DMS153 treated with DMSO at 0.1 percent for 48 hours (cell line): ENCODE data around the gene TSSC4.

Experiments
- DNase-seq: peaks from one replicate; lab custom pipeline; 2025; ENCODE audit not compliant: unreplicated experiment; lab: John Stamatoyannopoulos, UW

TSSC4 gene

DNA sequence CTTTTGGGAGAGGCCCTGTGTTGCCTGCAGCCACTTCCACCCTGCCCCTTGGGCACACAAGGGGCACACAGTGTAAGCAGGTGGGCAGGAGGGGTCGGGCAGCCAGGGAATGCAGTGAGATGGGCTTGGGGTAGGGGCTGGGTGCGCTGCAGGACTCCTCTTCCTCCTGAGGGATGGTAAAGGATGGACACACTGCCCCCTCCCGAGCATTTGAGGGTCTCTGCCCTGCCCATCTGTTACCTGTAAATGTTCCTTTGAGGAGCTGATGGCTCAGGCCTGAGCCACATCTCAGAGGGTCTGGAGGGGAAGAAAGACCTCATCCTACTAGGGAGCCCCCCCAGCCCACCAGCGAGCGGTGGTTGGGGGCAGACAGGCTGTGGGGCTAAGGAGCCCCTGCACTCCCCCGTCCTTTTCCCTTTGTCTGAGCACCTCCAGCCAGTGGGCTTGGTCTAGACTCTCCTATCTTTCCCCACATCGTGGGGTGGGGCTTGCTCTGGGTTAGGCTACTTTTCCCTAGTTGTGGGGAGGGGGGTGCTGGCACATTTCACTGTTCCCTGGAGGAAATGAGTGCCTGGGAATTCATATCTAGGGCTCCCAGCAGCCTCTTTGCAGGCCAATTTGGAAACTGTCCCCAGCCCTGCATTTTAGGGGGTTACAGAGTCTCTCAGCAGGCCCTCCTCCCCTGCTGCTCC, 1.7 kb upstream of the TSSC4 start:
- no peak for DNase-seq

DNA sequence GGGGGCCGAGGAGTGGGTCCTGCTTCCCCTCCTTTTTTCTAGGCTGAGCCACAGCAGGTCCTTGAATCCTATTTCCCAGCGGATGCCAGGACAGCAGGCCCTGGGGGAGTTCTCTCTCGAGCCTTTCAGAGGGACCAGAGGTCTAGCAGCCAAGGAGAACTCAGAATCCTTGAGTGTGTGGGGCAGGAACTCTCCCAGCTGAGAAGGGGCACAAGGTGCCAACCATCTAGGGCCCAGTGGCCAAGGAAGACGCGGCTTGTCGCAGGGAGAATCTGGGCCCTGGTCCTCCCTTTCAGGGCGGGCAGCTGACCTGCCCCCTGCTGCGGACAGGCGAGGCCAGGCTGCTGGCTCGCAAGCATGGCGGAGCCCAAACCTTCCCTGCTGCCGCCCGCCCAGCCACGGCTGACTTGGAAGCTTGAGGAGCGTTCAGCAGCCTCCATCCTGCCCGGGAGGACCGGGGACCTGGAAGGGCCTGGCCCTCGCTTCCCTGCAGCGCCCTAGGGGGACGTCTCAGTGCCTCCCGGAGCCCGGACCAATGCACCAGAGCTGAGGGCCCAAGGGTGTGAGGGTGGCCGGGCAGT, 972 bp upstream of the TSSC4 start:
- no peak for DNase-seq

DNA sequence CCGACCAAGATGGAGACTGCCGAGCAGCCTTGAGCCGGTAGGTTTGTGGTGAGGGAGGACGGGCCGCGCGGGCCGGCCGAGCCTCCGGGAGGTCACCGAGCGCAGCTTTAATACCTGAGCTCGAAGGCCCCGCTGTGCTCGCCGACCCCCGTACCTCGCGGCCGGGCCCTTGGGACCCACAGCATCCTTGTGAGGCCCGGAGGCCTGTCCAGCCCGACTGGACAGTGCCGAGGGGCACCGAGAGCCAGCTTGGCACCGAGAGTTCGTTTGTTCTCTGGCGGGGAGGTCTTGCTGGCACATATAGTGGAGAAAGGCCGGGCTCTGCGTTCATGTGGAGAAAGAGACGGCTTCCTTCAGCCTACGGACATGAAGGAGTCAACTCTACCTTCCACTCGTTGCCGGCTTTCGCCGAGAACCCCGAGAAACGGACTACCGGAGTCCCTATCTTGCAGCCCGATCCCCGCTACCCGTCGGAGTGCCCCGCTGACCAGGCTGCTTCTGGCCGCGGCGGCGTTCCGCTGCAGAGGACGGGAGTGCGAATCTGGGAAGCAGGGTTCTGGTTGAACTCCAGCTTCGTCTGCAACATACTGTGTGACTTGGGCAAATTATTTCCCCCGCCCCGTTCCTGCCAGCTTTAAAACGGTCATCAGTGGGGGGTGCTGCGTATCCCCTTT, 349 bp downstream of the TSSC4 start:
- DNase-seq = no peak

- DNase-seq = no peak
These were observed 960 bp downstream of the TSSC4 start for GRCh38 chr11:2401436-2401984.

GRCh38 chr11:2402106-2402505, 1.6 kb downstream of the TSSC4 start:
- no peak for DNase-seq

- no peak for DNase-seq
These were observed 2.5 kb downstream of the TSSC4 start for GRCh38 chr11:2402890-2403645.

DNA sequence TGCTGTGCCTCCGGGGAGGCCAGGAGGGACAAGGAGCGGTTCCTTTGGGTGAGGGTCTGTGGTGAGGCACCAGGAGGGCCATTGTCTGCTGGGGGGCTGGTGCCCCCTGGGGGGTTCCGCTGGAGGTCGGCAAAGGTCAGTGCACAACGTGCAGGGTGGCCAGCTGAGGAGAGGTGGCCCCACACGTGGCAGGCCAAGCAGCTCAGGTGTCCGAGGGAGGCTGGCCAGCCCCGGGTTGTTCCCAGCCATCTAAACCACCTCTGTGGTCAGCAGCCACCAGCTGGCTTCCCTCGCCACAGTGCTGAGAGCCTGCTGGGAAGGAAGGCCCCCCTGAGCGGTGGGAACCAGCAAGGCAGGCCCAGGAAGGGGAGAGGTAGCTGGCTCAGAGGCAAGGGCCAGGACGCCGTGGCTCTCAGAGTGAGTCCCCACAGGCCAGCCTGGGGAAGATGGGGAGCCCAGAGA, 4.2 kb downstream of the TSSC4 start:
- no peak for DNase-seq

GRCh38 chr11:2406451-2406850, 5.9 kb downstream of the TSSC4 start:
- no peak for DNase-seq

DNA sequence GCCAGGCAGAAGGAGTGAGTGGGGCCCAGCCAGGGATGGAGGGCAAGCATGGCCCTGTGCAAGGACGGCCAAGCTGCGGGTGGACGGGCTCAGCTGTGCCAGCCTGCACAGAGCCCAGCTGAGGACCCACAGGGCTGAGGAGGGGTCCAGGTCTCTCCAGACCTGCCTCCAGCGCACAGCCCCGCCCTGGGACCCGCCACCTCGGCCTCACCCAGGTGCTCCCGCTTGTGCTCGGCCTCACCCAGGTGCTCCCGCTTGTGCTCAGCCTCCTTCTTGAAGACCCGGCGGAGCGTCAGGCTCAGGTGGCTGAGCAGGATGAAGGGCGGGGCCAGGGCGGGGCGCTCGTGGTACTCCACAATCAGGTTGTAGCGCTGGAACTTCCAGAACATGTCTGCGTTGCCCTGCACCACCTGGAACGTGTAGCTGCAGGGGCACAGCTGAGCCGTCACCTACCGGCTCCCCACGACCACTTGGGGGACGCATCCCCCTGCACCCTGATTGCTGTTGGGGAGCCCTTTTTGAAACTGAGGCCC, 6.4 kb downstream of the TSSC4 start:
- DNase-seq = no peak

DNA sequence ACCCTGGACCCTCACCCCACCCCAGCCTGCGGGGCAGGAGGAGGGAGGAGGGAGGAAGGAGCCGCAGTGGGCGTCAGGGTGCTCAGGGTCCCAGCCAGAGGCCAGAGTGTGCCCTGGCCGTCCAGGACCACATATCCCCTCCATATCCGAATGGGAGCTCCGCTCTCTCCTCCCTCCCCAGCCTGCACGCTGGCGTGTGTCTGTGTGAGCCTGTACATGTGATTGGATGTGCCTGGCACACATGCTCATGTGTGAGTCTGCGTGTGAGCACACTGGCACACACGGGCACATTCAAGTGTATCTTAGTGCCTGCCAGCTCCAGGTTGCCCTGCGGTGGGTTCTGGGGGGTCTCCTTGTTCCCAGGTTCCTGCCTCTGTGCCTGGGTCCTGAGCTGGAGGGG, 8.1 kb downstream of the TSSC4 start:
- no peak for DNase-seq

DNA sequence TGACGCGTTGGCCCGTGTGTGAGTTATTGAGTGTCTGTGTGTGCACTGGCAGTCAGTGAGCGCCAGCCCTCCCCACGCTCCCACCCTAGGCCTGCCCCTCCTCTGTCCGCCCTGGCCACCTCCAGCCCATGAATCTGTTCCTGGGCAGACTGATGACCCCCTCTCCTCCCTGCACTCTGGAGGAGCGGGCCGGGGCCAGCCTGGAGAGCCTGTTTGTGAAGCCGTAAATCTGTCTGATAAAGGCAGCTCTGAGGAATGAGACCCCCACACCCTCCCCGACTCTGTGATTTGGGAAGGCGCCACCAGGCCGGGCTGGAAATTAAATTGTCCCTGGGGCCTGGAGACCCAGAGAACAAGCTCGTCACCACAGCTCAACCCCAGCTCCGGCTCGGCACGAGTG, 8.6 kb downstream of the TSSC4 start:
- no peak for DNase-seq

GRCh38 chr11:2409611-2410468, 9.3 kb downstream of the TSSC4 start:
- no peak for DNase-seq

- DNase-seq = no peak
These were observed 10.1 kb downstream of the TSSC4 start for GRCh38 chr11:2410616-2411015.

DNA sequence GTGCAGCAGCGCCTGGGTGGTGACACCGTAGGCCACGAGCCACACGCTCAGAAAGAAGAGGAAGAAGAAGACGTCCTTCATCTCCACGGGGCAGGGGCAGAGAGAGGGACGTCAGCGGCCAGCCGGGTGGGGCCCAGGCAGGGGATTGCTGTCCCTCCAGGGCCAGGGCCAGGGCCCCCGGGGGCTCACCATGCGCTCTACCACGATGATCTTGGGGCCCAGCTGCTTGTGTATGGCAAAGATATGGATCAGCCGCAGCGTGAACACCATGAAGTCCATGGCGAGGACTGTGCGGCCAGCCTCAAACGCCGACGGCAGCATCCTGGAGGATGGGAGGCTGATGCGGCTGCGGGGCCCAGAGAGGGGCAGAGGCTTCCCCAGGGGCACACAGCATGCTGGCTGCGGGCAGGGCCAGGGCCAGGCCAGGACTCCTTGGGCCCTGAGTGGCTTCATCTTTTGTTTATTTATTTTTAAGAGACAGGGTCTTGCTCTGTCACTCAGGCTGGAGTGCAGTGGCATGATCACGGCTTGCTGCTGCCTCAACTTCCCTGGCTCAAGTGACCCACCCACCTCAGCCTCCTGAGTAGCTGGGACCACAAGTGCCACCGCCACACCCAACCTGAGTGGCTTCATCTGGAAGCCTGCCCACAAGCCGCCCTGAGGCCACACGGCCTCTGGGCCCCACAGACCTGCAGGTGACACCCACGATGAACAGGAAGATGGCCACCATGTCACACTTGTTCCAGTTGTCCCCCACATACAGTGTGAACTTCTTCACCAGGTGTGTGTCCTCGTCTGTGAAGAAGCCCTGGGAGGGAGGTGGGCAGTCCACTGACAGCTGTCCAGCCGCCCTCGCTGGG, 11.1 kb downstream of the TSSC4 start:
- no peak for DNase-seq

GRCh38 chr11:2412323-2412722, 11.8 kb downstream of the TSSC4 start:
- no peak for DNase-seq

DNA sequence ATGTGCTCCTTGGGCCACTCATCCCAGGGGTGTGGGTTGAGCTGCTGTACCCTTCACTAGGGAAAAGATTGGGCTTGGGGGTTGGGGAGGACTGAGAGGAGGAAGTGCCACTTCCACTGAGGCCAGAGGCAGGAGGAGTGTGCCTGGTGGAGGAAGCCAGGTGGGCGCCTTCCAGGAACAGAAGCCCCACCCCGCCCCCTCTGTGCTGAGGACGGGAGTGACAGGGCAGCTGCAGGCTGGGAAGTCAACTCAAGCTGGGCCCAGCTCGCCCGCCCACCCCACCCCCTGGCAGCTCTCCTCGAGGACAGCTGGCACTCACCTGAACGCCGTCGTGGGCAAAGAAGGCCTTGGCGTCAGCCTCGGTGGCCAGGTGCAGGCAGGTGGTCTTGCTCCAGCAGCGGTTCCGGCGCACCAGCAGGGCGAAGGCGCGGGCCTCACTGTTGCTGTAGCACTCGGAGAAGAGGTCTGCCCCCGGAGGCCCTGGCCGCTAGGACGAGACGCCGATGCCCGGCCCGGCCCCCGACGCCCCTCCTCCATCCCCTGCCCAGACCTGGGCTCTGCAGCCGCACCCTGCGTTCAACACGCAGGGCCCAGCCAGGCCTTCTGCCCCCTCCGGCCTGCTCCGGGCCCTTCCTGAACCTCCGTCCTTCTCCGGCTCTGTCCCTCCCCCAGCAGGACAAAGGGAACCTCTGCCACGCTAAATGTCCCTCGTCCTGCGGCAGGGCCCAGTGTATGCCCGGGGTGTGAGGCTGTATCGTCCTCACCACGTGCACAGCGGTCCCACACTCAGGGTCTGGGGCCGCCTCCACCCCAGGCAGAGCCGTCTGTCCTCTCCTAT, 13.4 kb downstream of the TSSC4 start:
- no peak for DNase-seq

- DNase-seq = no peak
These were observed 14.1 kb downstream of the TSSC4 start for GRCh38 chr11:2414616-2415015.

GRCh38 chr11:2415171-2415570, 14.6 kb downstream of the TSSC4 start:
- no peak for DNase-seq
